ENCODE data around the gene LRRC7.
A peak's percentile ranks its signal among the peaks of the same experiment; 100 is the strongest.

Gene LRRC7

DNA sequence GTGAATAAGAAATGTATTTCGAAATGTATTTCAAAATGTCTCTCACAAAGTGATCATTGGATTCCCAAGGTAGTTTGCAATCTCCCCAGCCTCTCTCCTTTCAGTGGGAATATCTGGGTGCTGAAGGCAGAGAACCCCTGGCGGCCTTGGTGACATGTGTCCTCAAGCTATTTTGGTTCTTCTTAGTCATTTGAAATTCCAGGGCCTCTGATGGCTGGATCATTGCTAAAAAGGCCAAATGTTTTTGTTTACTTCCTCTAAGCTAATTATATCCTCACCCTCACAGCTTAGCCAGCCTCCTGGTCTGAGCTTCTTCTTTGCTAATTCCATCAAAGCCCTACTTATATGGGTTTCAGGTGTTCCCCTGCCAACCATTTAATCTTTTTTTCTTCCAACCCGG lies 566.4 kb downstream of the LRRC7 start:
- no peak overlapping the region for H2AK5ac ChIP-seq (ENCODE audit: low read depth, low read length)
- no peak overlapping the region for H3K14ac ChIP-seq (ENCODE audit: low read length)
- H3K4me1 ChIP-seq (ENCODE audit: control insufficient read depth in 2 of 2, insufficient read depth in 1 of 2, low read depth in 1 of 2, low read length in 2 of 2): no peaks in the 10 kb centered on the region
- H3K4me2 ChIP-seq (ENCODE audit: insufficient read depth, low read length, poor library complexity, severe bottlenecking): no peak overlapping the region
- no peaks in the 10 kb centered on the region for H3K27me3 ChIP-seq (ENCODE audit: control insufficient read depth in 3 of 3, insufficient read depth in 3 of 3, low read depth in 1 of 3, low read length in 3 of 3)
- no peak overlapping the region for H2AFZ ChIP-seq (ENCODE audit: low read length)
- H2BK5ac ChIP-seq (ENCODE audit: low read length): no peak overlapping the region
- H3K36me3 ChIP-seq (replicated peaks in 1 of 2; ENCODE audit: control insufficient read depth in 2 of 2, insufficient read depth in 2 of 2, low read length in 2 of 2): no peaks in the 10 kb centered on the region
- no peaks in the 10 kb centered on the region for H3K9me3 ChIP-seq (replicated peaks in 1 of 2; ENCODE audit: control insufficient read depth in 2 of 2, insufficient read depth in 1 of 2, low read depth in 1 of 2, low read length in 2 of 2)
- no peak overlapping the region for H2BK120ac ChIP-seq (ENCODE audit: low read depth, low read length)
- no peak overlapping the region for H4K8ac ChIP-seq (ENCODE audit: low read depth, low read length)
- no peak overlapping the region for H2BK12ac ChIP-seq (ENCODE audit: low read length)
- H3K9ac ChIP-seq (ENCODE audit: low read depth, low read length, poor library complexity): no peak overlapping the region
- no peak overlapping the region for H3K18ac ChIP-seq (ENCODE audit: low read length)
- H3K79me1 ChIP-seq (ENCODE audit: low read depth, low read length): no peaks in the 10 kb centered on the region
- H3K27ac ChIP-seq (replicated peaks; ENCODE audit: low read length): no peak overlapping the region
- no peak overlapping the region for H4K91ac ChIP-seq (ENCODE audit: low read depth, low read length, poor library complexity)
- no peak for DNase-seq (ENCODE audit: low spot score)
- H2BK15ac ChIP-seq (ENCODE audit: low read length): no peak overlapping the region
- no peak overlapping the region for H3K23ac ChIP-seq (ENCODE audit: low read depth, low read length, poor library complexity)
- no peak overlapping the region for H3K4ac ChIP-seq (ENCODE audit: low read length)
- H3K4me3 ChIP-seq (ENCODE audit: low read length in 2 of 2): no peak overlapping the region
- no CpG with 5 or more reads among the region's 3 CpGs for WGBS, 2 donors (ENCODE audit: extremely low coverage in 2 of 2, insufficient read length in 2 of 2, insufficient replicate concordance in 1 of 2)

GRCh38 chr1:70140343-70140742 lies 572.6 kb downstream of the LRRC7 start:
- Histone ChIP-seq H3K27ac (replicated peaks; ENCODE audit: low read length) (no peak overlapping the region), H3K9ac (ENCODE audit: low read depth, low read length, poor library complexity) (no peak overlapping the region), H3K4me3 (ENCODE audit: low read length in 2 of 2) (no peak overlapping the region), H3K9me3 (replicated peaks in 1 of 2; ENCODE audit: control insufficient read depth in 2 of 2, insufficient read depth in 1 of 2, low read depth in 1 of 2, low read length in 2 of 2) (no peaks in the 10 kb centered on the region), H3K79me1 (ENCODE audit: low read depth, low read length) (no peaks in the 10 kb centered on the region), H3K23ac (ENCODE audit: low read depth, low read length, poor library complexity) (no peak overlapping the region), H3K14ac (ENCODE audit: low read length) (no peak overlapping the region), H2AFZ (ENCODE audit: low read length) (no peak overlapping the region), H3K4me2 (ENCODE audit: insufficient read depth, low read length, poor library complexity, severe bottlenecking) (no peak overlapping the region), H2BK120ac (ENCODE audit: low read depth, low read length) (no peak overlapping the region), H2BK15ac (ENCODE audit: low read length) (no peak overlapping the region), H3K36me3 (replicated peaks in 1 of 2; ENCODE audit: control insufficient read depth in 2 of 2, insufficient read depth in 2 of 2, low read length in 2 of 2) (peaks cover 0 to 19% of the 10 kb centered on the region in 2 donors), H3K4ac (ENCODE audit: low read length) (no peak overlapping the region), H4K8ac (ENCODE audit: low read depth, low read length) (no peak overlapping the region), H3K4me1 (ENCODE audit: control insufficient read depth in 2 of 2, insufficient read depth in 1 of 2, low read depth in 1 of 2, low read length in 2 of 2) (peaks cover 4 to 5% of the 10 kb centered on the region in 2 donors), H3K27me3 (ENCODE audit: control insufficient read depth in 3 of 3, insufficient read depth in 3 of 3, low read depth in 1 of 3, low read length in 3 of 3) (no peaks in the 10 kb centered on the region), H2BK12ac (ENCODE audit: low read length) (no peak overlapping the region), H3K18ac (ENCODE audit: low read length) (no peak overlapping the region), H4K91ac (ENCODE audit: low read depth, low read length, poor library complexity) (no peak overlapping the region), H2BK5ac (ENCODE audit: low read length) (no peak overlapping the region), H2AK5ac (ENCODE audit: low read depth, low read length) (no peak overlapping the region)
- no peak for DNase-seq (ENCODE audit: low spot score)

- H2BK120ac ChIP-seq (ENCODE audit: low read depth, low read length): no peak overlapping the region
- H3K4ac ChIP-seq (ENCODE audit: low read length): no peak overlapping the region
- no peak overlapping the region for H3K18ac ChIP-seq (ENCODE audit: low read length)
- H2AK5ac ChIP-seq (ENCODE audit: low read depth, low read length): no peak overlapping the region
- no CpG with 5 or more reads among the region's 3 CpGs for WGBS, 2 donors (ENCODE audit: extremely low coverage in 2 of 2, insufficient read length in 2 of 2, insufficient replicate concordance in 1 of 2)
- H2AFZ ChIP-seq (ENCODE audit: low read length): no peak overlapping the region
- no peak overlapping the region for H4K8ac ChIP-seq (ENCODE audit: low read depth, low read length)
- H3K27me3 ChIP-seq (ENCODE audit: control insufficient read depth in 3 of 3, insufficient read depth in 3 of 3, low read depth in 1 of 3, low read length in 3 of 3): no peaks in the 10 kb centered on the region
- H3K9ac ChIP-seq (ENCODE audit: low read depth, low read length, poor library complexity): no peak overlapping the region
- H3K27ac ChIP-seq (replicated peaks; ENCODE audit: low read length): no peak overlapping the region
- peaks cover 0 to 24% of the 10 kb centered on the region in 2 donors for H3K36me3 ChIP-seq (replicated peaks in 1 of 2; ENCODE audit: control insufficient read depth in 2 of 2, insufficient read depth in 2 of 2, low read length in 2 of 2)
- H2BK12ac ChIP-seq (ENCODE audit: low read length): no peak overlapping the region
- no peak overlapping the region for H2BK5ac ChIP-seq (ENCODE audit: low read length)
- no peak overlapping the region for H2BK15ac ChIP-seq (ENCODE audit: low read length)
- peaks cover 4 to 5% of the 10 kb centered on the region in 2 donors for H3K4me1 ChIP-seq (ENCODE audit: control insufficient read depth in 2 of 2, insufficient read depth in 1 of 2, low read depth in 1 of 2, low read length in 2 of 2)
- H4K91ac ChIP-seq (ENCODE audit: low read depth, low read length, poor library complexity): no peak overlapping the region
- H3K79me1 ChIP-seq (ENCODE audit: low read depth, low read length): no peaks in the 10 kb centered on the region
- H3K14ac ChIP-seq (ENCODE audit: low read length): no peak overlapping the region
- H3K23ac ChIP-seq (ENCODE audit: low read depth, low read length, poor library complexity): no peak overlapping the region
- H3K4me2 ChIP-seq (ENCODE audit: insufficient read depth, low read length, poor library complexity, severe bottlenecking): no peak overlapping the region
- no peaks in the 10 kb centered on the region for H3K9me3 ChIP-seq (replicated peaks in 1 of 2; ENCODE audit: control insufficient read depth in 2 of 2, insufficient read depth in 1 of 2, low read depth in 1 of 2, low read length in 2 of 2)
- H3K4me3 ChIP-seq (ENCODE audit: low read length in 2 of 2): no peak overlapping the region
- peak; percentile 36 for DNase-seq (ENCODE audit: low spot score)
Observed at GRCh38 chr1:70140894-70141293, 573.2 kb downstream of the LRRC7 start.

GRCh38 chr1:70142075-70142474 lies 574.4 kb downstream of the LRRC7 start:
- Histone ChIP-seq H3K18ac (ENCODE audit: low read length) (no peak overlapping the region), H3K79me1 (ENCODE audit: low read depth, low read length) (no peaks in the 10 kb centered on the region), H2BK15ac (ENCODE audit: low read length) (no peak overlapping the region), H3K14ac (ENCODE audit: low read length) (no peak overlapping the region), H3K27ac (replicated peaks; ENCODE audit: low read length) (no peak overlapping the region), H3K9me3 (replicated peaks in 1 of 2; ENCODE audit: control insufficient read depth in 2 of 2, insufficient read depth in 1 of 2, low read depth in 1 of 2, low read length in 2 of 2) (no peaks in the 10 kb centered on the region), H2AFZ (ENCODE audit: low read length) (no peak overlapping the region), H3K4me2 (ENCODE audit: insufficient read depth, low read length, poor library complexity, severe bottlenecking) (no peak overlapping the region), H3K4ac (ENCODE audit: low read length) (no peak overlapping the region), H3K23ac (ENCODE audit: low read depth, low read length, poor library complexity) (no peak overlapping the region), H3K4me1 (ENCODE audit: control insufficient read depth in 2 of 2, insufficient read depth in 1 of 2, low read depth in 1 of 2, low read length in 2 of 2) (peaks cover 4 to 5% of the 10 kb centered on the region in 2 donors), H3K4me3 (ENCODE audit: low read length in 2 of 2) (no peak overlapping the region), H2BK12ac (ENCODE audit: low read length) (no peak overlapping the region), H2BK120ac (ENCODE audit: low read depth, low read length) (no peak overlapping the region), H3K9ac (ENCODE audit: low read depth, low read length, poor library complexity) (no peak overlapping the region), H4K8ac (ENCODE audit: low read depth, low read length) (no peak overlapping the region), H3K36me3 (replicated peaks in 1 of 2; ENCODE audit: control insufficient read depth in 2 of 2, insufficient read depth in 2 of 2, low read length in 2 of 2) (peaks cover 0 to 33% of the 10 kb centered on the region in 2 donors), H3K27me3 (ENCODE audit: control insufficient read depth in 3 of 3, insufficient read depth in 3 of 3, low read depth in 1 of 3, low read length in 3 of 3) (no peaks in the 10 kb centered on the region), H4K91ac (ENCODE audit: low read depth, low read length, poor library complexity) (no peak overlapping the region), H2BK5ac (ENCODE audit: low read length) (no peak overlapping the region), H2AK5ac (ENCODE audit: low read depth, low read length) (no peak overlapping the region)
- DNase-seq (ENCODE audit: low spot score): no peak
- WGBS, 2 donors (ENCODE audit: extremely low coverage in 2 of 2, insufficient read length in 2 of 2, insufficient replicate concordance in 1 of 2): no CpG with 5 or more reads among the region's 2 CpGs

Data from neuronal stem cell (in vitro differentiated cells).